Prostate gland (tissue), 2 donors: ENCODE data around the gene SNRPD2. TPM values are rescaled to one million over a fixed set of nuclear protein-coding genes. Genes with fewer than 3 reads are reported as not detected.

ENCODE experiments used
- DNase-seq: peaks from one replicate; pipeline ENCODE4 v3.0.0-alpha.2; 2019; ENCODE audit warnings: low spot score
- H3K27ac ChIP-seq, 2 donors: fragments of 200-600 bp; sonication (generic); 2 replicates each; pipeline ENCODE4 v1.5.1; 2017 to 2019
- H3K27me3 ChIP-seq: fragments of 200-600 bp; sonication (generic); replicated peaks from 2 replicates; pipeline ENCODE4 v1.5.1; 2019; ENCODE audit not compliant: insufficient read depth
- H3K36me3 ChIP-seq, 2 donors: fragments of 200-600 bp; sonication (generic); 1 replicate in 1 of 2; 2 replicates in 1 of 2; pipeline versions ENCODE4 v1.5.1 to v1.8.1; 2017 to 2019
- H3K4me1 ChIP-seq: fragments of 200-600 bp; sonication (generic); replicated peaks from 2 replicates; pipeline ENCODE4 v1.5.1; 2019
- H3K4me3 ChIP-seq, 2 donors: fragments of 200-600 bp; sonication (generic); 2 replicates each; pipeline ENCODE4 v1.5.1; 2017 to 2019
- H3K9me3 ChIP-seq: fragments of 200-600 bp; sonication (generic); 2 replicates; pipeline ENCODE4 v1.5.1; 2017
- CTCF ChIP-seq, 4 experiments: fragments of 200-600 bp in 2 of 4; fragments of 450-650 bp in 2 of 4; sonication (generic) in 2 of 4; IDR thresholded peaks; 1 replicate in 3 of 4; 2 replicates in 1 of 4; pipeline ENCODE4 v1.5.1; 2016 to 2019; ENCODE audit warnings: antibody characterized with exemption in 4 of 4, mild to moderate bottlenecking in 2 of 4, moderate library complexity in 2 of 4
- POLR2A ChIP-seq: fragments of 450-650 bp; IDR thresholded peaks from one replicate; pipeline ENCODE4 v1.6.1; 2016; ENCODE audit warnings: antibody characterized with exemption, mild to moderate bottlenecking
- POLR2AphosphoS5 ChIP-seq: sonication (generic); formaldehyde crosslinking; IDR thresholded peaks from one replicate; pipeline ENCODE4 v1.6.1; 2017; ENCODE audit warnings: antibody characterized with exemption
- WGBS: methylation state at CpG from one replicate; pipeline ENCODE4 v1.1.5; 2018; 5-methylcytosine and 5-hydroxymethylcytosine counted together
- intact Hi-C: fragments of 100-400 bp; cut with DNase I; formaldehyde crosslinking; loops from one replicate; pipeline ENCODE4 v1.14.2; 2022
- total RNA-seq, 2 donors: library from RNA; depleted of rRNA; stranded (reverse); fragments of >200 nt; gene quantifications; one replicate each; pipeline ENCODE4 v1.1.0, GENCODE V29; 2016

Gene SNRPD2
- total RNA-seq, 2 donors from 2014 or later: 132 to 240 TPM

GRCh38 chr19:45717131-45717982 is 25.6 kb upstream of the SNRPD2 start:
- WGBS: under 1% methylated on average over 47 of the region's 51 CpGs
- peak overlapping the region; percentile 95 for H3K27ac ChIP-seq
- no peaks in the 10 kb centered on the region for H3K27me3 ChIP-seq
- peak; percentile 99 for DNase-seq
- H3K4me3 ChIP-seq: peak overlapping the region; percentile 53 to 61
- TF ChIP-seq CTCF (IDR thresholded peaks at IDR 0.05) (peak; percentile 12 to 68 (median 30)), POLR2AphosphoS5 (peak; percentile 100), POLR2A (peak; percentile 97)
- H3K4me1 ChIP-seq: no peaks in the 10 kb centered on the region
- H3K9me3 ChIP-seq: no peaks in the 10 kb centered on the region
- intact Hi-C loops: loop anchor here (2.0 to 5.0 kb wide), 3 partner anchors 25 to 80 kb away; partner anchors contain the start of genes QPCTL and SIX5
- H3K36me3 ChIP-seq: no peaks in the 10 kb centered on the region

GRCh38 chr19:45716359-45717130 is 24.8 kb upstream of the SNRPD2 start:
- TF ChIP-seq POLR2A (no peak), POLR2AphosphoS5 (peak; percentile 30), CTCF (IDR thresholded peaks at IDR 0.05) (no peak)
- Histone ChIP-seq H3K4me1 (no peaks in the 10 kb centered on the region), H3K4me3 (peak overlapping the region; percentile 53 to 61), H3K27ac (peak overlapping the region; percentile 95), H3K27me3 (no peaks in the 10 kb centered on the region), H3K9me3 (no peaks in the 10 kb centered on the region), H3K36me3 (peaks cover 3 to 5% of the 10 kb centered on the region in 2 donors)
- WGBS: 2% methylated on average over 24 of the region's 24 CpGs
- intact Hi-C loops: loop anchor here (2.0 to 5.0 kb wide), 3 partner anchors 24 to 81 kb away; partner anchors contain the start of genes QPCTL and SIX5
- peak; percentile 56 for DNase-seq

GRCh38 chr19:45715139-45715538 is 23.4 kb upstream of the SNRPD2 start:
- 95% methylated on average over 3 of the region's 3 CpGs for WGBS
- Histone ChIP-seq H3K4me3 (no peak overlapping the region), H3K9me3 (no peaks in the 10 kb centered on the region), H3K36me3 (peaks cover 4 to 5% of the 10 kb centered on the region in 2 donors), H3K27me3 (no peaks in the 10 kb centered on the region), H3K4me1 (no peaks in the 10 kb centered on the region), H3K27ac (no peak overlapping the region)
- no peak for DNase-seq
- TF ChIP-seq CTCF (IDR thresholded peaks at IDR 0.05) (no peak), POLR2AphosphoS5 (no peak)
- intact Hi-C loops: loop anchor here (5.0 kb wide), 2 partner anchors 52 to 82 kb away; partner anchors contain the start of gene SIX5

- TF ChIP-seq POLR2A (no peak), CTCF (IDR thresholded peaks at IDR 0.05) (no peak), POLR2AphosphoS5 (no peak)
- WGBS: 92% methylated on average over 15 of the region's 15 CpGs
- Histone ChIP-seq H3K27me3 (no peaks in the 10 kb centered on the region), H3K27ac (no peak overlapping the region), H3K4me1 (no peaks in the 10 kb centered on the region), H3K4me3 (no peak overlapping the region), H3K9me3 (no peaks in the 10 kb centered on the region), H3K36me3 (peaks cover 4 to 5% of the 10 kb centered on the region in 2 donors)
- intact Hi-C loops: no loop called here
- DNase-seq: no peak
Measured at GRCh38 chr19:45713141-45713540, 21.4 kb upstream of the SNRPD2 start.
